ENCODE results near the gene NAT8L.

The NAT8L gene

GRCh38 chr4:2069161-2069971 lies 10.2 kb downstream of the NAT8L start:
- Histone ChIP-seq H3K9me3 (ENCODE audit: control insufficient read depth, low read length) (no peaks in the 10 kb centered on the region), H3K4me1 (ENCODE audit: control insufficient read depth, insufficient read depth, low read depth, low read length) (peaks cover 14% of the 10 kb centered on the region), H3K79me1 (replicated peaks; ENCODE audit: low read length, poor library complexity, severe bottlenecking) (no peaks in the 10 kb centered on the region), H3K18ac (ENCODE audit: low read depth in 1 of 2, low read length in 2 of 2) (no peak overlapping the region), H4K8ac (ENCODE audit: low read length) (no peak overlapping the region), H3K4me3 (ENCODE audit: insufficient read depth in 1 of 2, low read depth in 1 of 2, low read length in 2 of 2) (no peak overlapping the region), H3K27ac (ENCODE audit: low read length, poor library complexity, severe bottlenecking) (no peak overlapping the region), H3K27me3 (ENCODE audit: control insufficient read depth in 1 of 2, insufficient read depth in 1 of 2, low read length in 2 of 2) (peaks cover 18 to 52% of the 10 kb centered on the region in 2 experiments), H3K4ac (ENCODE audit: low read depth in 1 of 2, low read length in 2 of 2) (no peak overlapping the region), H2BK120ac (ENCODE audit: low read depth, low read length) (no peak overlapping the region), H2BK15ac (ENCODE audit: low read depth, poor library complexity, severe bottlenecking) (no peak overlapping the region), H3K9ac (ENCODE audit: low read length) (no peak overlapping the region), H2BK5ac (ENCODE audit: low read depth, low read length, poor library complexity, severe bottlenecking) (no peak overlapping the region), H2AFZ (ENCODE audit: low read depth, low read length) (no peak overlapping the region), H4K91ac (ENCODE audit: low read length) (no peak overlapping the region), H2BK12ac (ENCODE audit: low read length in 2 of 2) (no peak overlapping the region), H2AK5ac (ENCODE audit: low read length, severe bottlenecking) (no peak overlapping the region), H3K14ac (ENCODE audit: low read length in 2 of 2) (no peak overlapping the region), H3K4me2 (ENCODE audit: low read length, poor library complexity, severe bottlenecking) (no peak overlapping the region), H3K36me3 (ENCODE audit: control insufficient read depth in 1 of 2, insufficient read depth in 2 of 2, low read depth in 1 of 2, low read length in 2 of 2) (no peaks in the 10 kb centered on the region), H3K23ac (ENCODE audit: low read length in 2 of 2) (no peak overlapping the region)
- WGBS: 89% methylated on average over 13 of the region's 17 CpGs
- DNase-seq: no peak

GRCh38 chr4:2069986-2070385 lies 10.9 kb downstream of the NAT8L start:
- Histone ChIP-seq H3K36me3 (ENCODE audit: control insufficient read depth in 1 of 2, insufficient read depth in 2 of 2, low read depth in 1 of 2, low read length in 2 of 2) (no peaks in the 10 kb centered on the region), H3K27ac (ENCODE audit: low read length, poor library complexity, severe bottlenecking) (no peak overlapping the region), H2BK15ac (ENCODE audit: low read depth, poor library complexity, severe bottlenecking) (no peak overlapping the region), H2BK5ac (ENCODE audit: low read depth, low read length, poor library complexity, severe bottlenecking) (no peak overlapping the region), H2AK5ac (ENCODE audit: low read length, severe bottlenecking) (no peak overlapping the region), H3K18ac (ENCODE audit: low read depth in 1 of 2, low read length in 2 of 2) (no peak overlapping the region), H2AFZ (ENCODE audit: low read depth, low read length) (no peak overlapping the region), H4K8ac (ENCODE audit: low read length) (no peak overlapping the region), H3K4ac (ENCODE audit: low read depth in 1 of 2, low read length in 2 of 2) (no peak overlapping the region), H3K79me1 (replicated peaks; ENCODE audit: low read length, poor library complexity, severe bottlenecking) (no peaks in the 10 kb centered on the region), H3K4me3 (ENCODE audit: insufficient read depth in 1 of 2, low read depth in 1 of 2, low read length in 2 of 2) (no peak overlapping the region), H3K14ac (ENCODE audit: low read length in 2 of 2) (no peak overlapping the region), H3K9ac (ENCODE audit: low read length) (no peak overlapping the region), H2BK120ac (ENCODE audit: low read depth, low read length) (no peak overlapping the region), H3K27me3 (ENCODE audit: control insufficient read depth in 1 of 2, insufficient read depth in 1 of 2, low read length in 2 of 2) (peaks cover 22 to 47% of the 10 kb centered on the region in 2 experiments), H3K9me3 (ENCODE audit: control insufficient read depth, low read length) (no peaks in the 10 kb centered on the region), H3K4me1 (ENCODE audit: control insufficient read depth, insufficient read depth, low read depth, low read length) (peaks cover 14% of the 10 kb centered on the region), H4K91ac (ENCODE audit: low read length) (no peak overlapping the region), H2BK12ac (ENCODE audit: low read length in 2 of 2) (no peak overlapping the region), H3K23ac (ENCODE audit: low read length in 2 of 2) (no peak overlapping the region), H3K4me2 (ENCODE audit: low read length, poor library complexity, severe bottlenecking) (no peak overlapping the region)
- WGBS: 72% methylated on average over 13 of the region's 14 CpGs
- no peak for DNase-seq

GRCh38 chr4:2070421-2071251 lies 11.5 kb downstream of the NAT8L start:
- H3K4me3 ChIP-seq (ENCODE audit: insufficient read depth in 1 of 2, low read depth in 1 of 2, low read length in 2 of 2): no peak overlapping the region
- peaks cover 22 to 47% of the 10 kb centered on the region in 2 experiments for H3K27me3 ChIP-seq (ENCODE audit: control insufficient read depth in 1 of 2, insufficient read depth in 1 of 2, low read length in 2 of 2)
- no peak overlapping the region for H3K9ac ChIP-seq (ENCODE audit: low read length)
- H2AK5ac ChIP-seq (ENCODE audit: low read length, severe bottlenecking): no peak overlapping the region
- peak overlapping the region in 1 of 2 experiments; percentile 53 for H3K14ac ChIP-seq (ENCODE audit: low read length in 2 of 2)
- H3K79me1 ChIP-seq (replicated peaks; ENCODE audit: low read length, poor library complexity, severe bottlenecking): no peaks in the 10 kb centered on the region
- H3K4ac ChIP-seq (ENCODE audit: low read depth in 1 of 2, low read length in 2 of 2): no peak overlapping the region
- H3K23ac ChIP-seq (ENCODE audit: low read length in 2 of 2): no peak overlapping the region
- no peak overlapping the region for H3K18ac ChIP-seq (ENCODE audit: low read depth in 1 of 2, low read length in 2 of 2)
- H2BK5ac ChIP-seq (ENCODE audit: low read depth, low read length, poor library complexity, severe bottlenecking): no peak overlapping the region
- no peak overlapping the region for H2BK15ac ChIP-seq (ENCODE audit: low read depth, poor library complexity, severe bottlenecking)
- H3K9me3 ChIP-seq (ENCODE audit: control insufficient read depth, low read length): no peaks in the 10 kb centered on the region
- no peak overlapping the region for H2BK120ac ChIP-seq (ENCODE audit: low read depth, low read length)
- H3K4me1 ChIP-seq (ENCODE audit: control insufficient read depth, insufficient read depth, low read depth, low read length): peaks cover 14% of the 10 kb centered on the region
- H3K36me3 ChIP-seq (ENCODE audit: control insufficient read depth in 1 of 2, insufficient read depth in 2 of 2, low read depth in 1 of 2, low read length in 2 of 2): no peaks in the 10 kb centered on the region
- no peak overlapping the region for H4K91ac ChIP-seq (ENCODE audit: low read length)
- H4K8ac ChIP-seq (ENCODE audit: low read length): no peak overlapping the region
- 82% methylated on average over 22 of the region's 22 CpGs for WGBS
- H3K4me2 ChIP-seq (ENCODE audit: low read length, poor library complexity, severe bottlenecking): no peak overlapping the region
- H3K27ac ChIP-seq (ENCODE audit: low read length, poor library complexity, severe bottlenecking): no peak overlapping the region
- no peak overlapping the region for H2BK12ac ChIP-seq (ENCODE audit: low read length in 2 of 2)
- no peak overlapping the region for H2AFZ ChIP-seq (ENCODE audit: low read depth, low read length)
- DNase-seq: no peak

- H3K9me3 ChIP-seq (ENCODE audit: control insufficient read depth, low read length): no peaks in the 10 kb centered on the region
- no peaks in the 10 kb centered on the region for H3K36me3 ChIP-seq (ENCODE audit: control insufficient read depth in 1 of 2, insufficient read depth in 2 of 2, low read depth in 1 of 2, low read length in 2 of 2)
- no peaks in the 10 kb centered on the region for H3K79me1 ChIP-seq (replicated peaks; ENCODE audit: low read length, poor library complexity, severe bottlenecking)
- H3K9ac ChIP-seq (ENCODE audit: low read length): no peak overlapping the region
- no peak overlapping the region for H3K4me2 ChIP-seq (ENCODE audit: low read length, poor library complexity, severe bottlenecking)
- no peak overlapping the region for H3K27ac ChIP-seq (ENCODE audit: low read length, poor library complexity, severe bottlenecking)
- H4K91ac ChIP-seq (ENCODE audit: low read length): no peak overlapping the region
- WGBS: 77% methylated on average over 16 of the region's 16 CpGs
- H2BK12ac ChIP-seq (ENCODE audit: low read length in 2 of 2): no peak overlapping the region
- H2AK5ac ChIP-seq (ENCODE audit: low read length, severe bottlenecking): no peak overlapping the region
- no peak overlapping the region for H2BK5ac ChIP-seq (ENCODE audit: low read depth, low read length, poor library complexity, severe bottlenecking)
- no peak overlapping the region for H3K23ac ChIP-seq (ENCODE audit: low read length in 2 of 2)
- H3K14ac ChIP-seq (ENCODE audit: low read length in 2 of 2): no peak overlapping the region
- DNase-seq: no peak
- H3K4ac ChIP-seq (ENCODE audit: low read depth in 1 of 2, low read length in 2 of 2): no peak overlapping the region
- H2BK120ac ChIP-seq (ENCODE audit: low read depth, low read length): no peak overlapping the region
- H3K4me1 ChIP-seq (ENCODE audit: control insufficient read depth, insufficient read depth, low read depth, low read length): peaks cover 14% of the 10 kb centered on the region
- peaks cover 22 to 47% of the 10 kb centered on the region in 2 experiments for H3K27me3 ChIP-seq (ENCODE audit: control insufficient read depth in 1 of 2, insufficient read depth in 1 of 2, low read length in 2 of 2)
- H3K4me3 ChIP-seq (ENCODE audit: insufficient read depth in 1 of 2, low read depth in 1 of 2, low read length in 2 of 2): no peak overlapping the region
- H2AFZ ChIP-seq (ENCODE audit: low read depth, low read length): no peak overlapping the region
- no peak overlapping the region for H2BK15ac ChIP-seq (ENCODE audit: low read depth, poor library complexity, severe bottlenecking)
- no peak overlapping the region for H3K18ac ChIP-seq (ENCODE audit: low read depth in 1 of 2, low read length in 2 of 2)
- H4K8ac ChIP-seq (ENCODE audit: low read length): no peak overlapping the region
Measured at GRCh38 chr4:2071252-2071911, 12.3 kb downstream of the NAT8L start.
